HG03097 (cell line): ENCODE results near the gene ARSD.
"Not testable (repeated sequence)": the region's sequence is repeated elsewhere in the genome, so short reads cannot be mapped to it uniquely, and the experiment has no call there.

Experiments
- ATAC-seq: cut with Tn5 transposase; IDR thresholded peaks from one replicate; pipeline ENCODE4 v1.9.1; 2021; ENCODE audit not compliant: unreplicated experiment, low FRiP score

ARSD gene

GRCh38 chrX:2894885-2895292, 34.2 kb downstream of the ARSD start:
- ATAC-seq: no peak

GRCh38 chrX:2892816-2893215, 36.3 kb downstream of the ARSD start:
- no peak for ATAC-seq

GRCh38 chrX:2890536-2891460, 38.3 kb downstream of the ARSD start:
- not testable (repeated sequence) for ATAC-seq

GRCh38 chrX:2889706-2890490, 39.2 kb downstream of the ARSD start:
- not testable (repeated sequence) for ATAC-seq

- ATAC-seq: no peak
Observed at GRCh38 chrX:2889045-2889605, 40.0 kb downstream of the ARSD start.

GRCh38 chrX:2888309-2888708, 40.8 kb downstream of the ARSD start:
- ATAC-seq: no peak

GRCh38 chrX:2883770-2884169, 45.4 kb downstream of the ARSD start:
- no peak for ATAC-seq

- no peak for ATAC-seq
Observed at GRCh38 chrX:2879670-2880069, 49.5 kb downstream of the ARSD start.

- no peak for ATAC-seq
Observed at GRCh38 chrX:2878563-2878962, 50.6 kb downstream of the ARSD start.

- no peak for ATAC-seq
Observed at GRCh38 chrX:2875798-2876399, 53.2 kb downstream of the ARSD start.

GRCh38 chrX:2875136-2875481, 54.0 kb downstream of the ARSD start:
- ATAC-seq: no peak

- ATAC-seq: no peak
Observed at GRCh38 chrX:2874222-2875135, 54.7 kb downstream of the ARSD start.

- no peak for ATAC-seq
Observed at GRCh38 chrX:2872671-2873277, 56.4 kb downstream of the ARSD start.

- ATAC-seq: no peak
Observed at GRCh38 chrX:2871831-2872230, 57.3 kb downstream of the ARSD start.

- ATAC-seq: no peak
Observed at GRCh38 chrX:2870650-2871049, 58.5 kb downstream of the ARSD start.

GRCh38 chrX:2867206-2867605, 61.9 kb downstream of the ARSD start:
- no peak for ATAC-seq

GRCh38 chrX:2863646-2864045, 65.5 kb downstream of the ARSD start:
- no peak for ATAC-seq

- ATAC-seq: no peak
Observed at GRCh38 chrX:2862404-2862803, 66.7 kb downstream of the ARSD start.

- ATAC-seq: no peak
Observed at GRCh38 chrX:2859197-2859797, 69.8 kb downstream of the ARSD start.
